GM18511 (cell line): ENCODE measurements around the gene MSLN.
A peak's percentile ranks its signal among the peaks of the same experiment; 100 is the strongest.

Experiments
- ATAC-seq: cut with Tn5 transposase; IDR thresholded peaks from one replicate; pipeline ENCODE4 v1.9.1; 2021; ENCODE audit warnings: mild to moderate bottlenecking, moderate library complexity; ENCODE audit not compliant: unreplicated experiment

The MSLN gene

GRCh38 chr16:788399-789126 lies 28.0 kb downstream of the MSLN start, which contains the start of gene CHTF18:
Gene CHTF18, plus strand, starts transcription at chr16:788620. Its CDS starts 65 bp downstream, at chr16:788685.
- ATAC-seq, result peak; percentile 83

- no peak for ATAC-seq
Measured at GRCh38 chr16:789191-789850, 28.8 kb downstream of the MSLN start.

GRCh38 chr16:790086-790485 lies 29.6 kb downstream of the MSLN start:
- ATAC-seq, result no peak

GRCh38 chr16:791131-791530 lies 30.6 kb downstream of the MSLN start:
- no peak for ATAC-seq

GRCh38 chr16:792221-792995 lies 31.9 kb downstream of the MSLN start:
- ATAC-seq, result no peak

GRCh38 chr16:793414-793813 lies 32.9 kb downstream of the MSLN start:
- ATAC-seq, result no peak

- ATAC-seq, result no peak
Measured at GRCh38 chr16:794091-794822, 33.7 kb downstream of the MSLN start.

GRCh38 chr16:794853-795466 lies 34.4 kb downstream of the MSLN start:
- ATAC-seq, result no peak

GRCh38 chr16:795580-796229 lies 35.2 kb downstream of the MSLN start:
- ATAC-seq, result no peak

GRCh38 chr16:796296-797119 lies 36.0 kb downstream of the MSLN start:
- no peak for ATAC-seq

GRCh38 chr16:797120-797420 lies 36.5 kb downstream of the MSLN start:
- no peak for ATAC-seq

GRCh38 chr16:797686-798085 lies 37.2 kb downstream of the MSLN start:
- ATAC-seq, result no peak

GRCh38 chr16:798666-799065 lies 38.1 kb downstream of the MSLN start:
- no peak for ATAC-seq

- no peak for ATAC-seq
Measured at GRCh38 chr16:799111-799947, 38.8 kb downstream of the MSLN start.

GRCh38 chr16:799948-800833 lies 39.7 kb downstream of the MSLN start, which contains the start of gene GNG13:
Gene GNG13, minus strand, starts transcription at chr16:800734. Its CDS starts 1,657 bp downstream, at chr16:799077.
- no peak for ATAC-seq

- ATAC-seq, result no peak
Measured at GRCh38 chr16:800834-801511, 40.4 kb downstream of the MSLN start.
